NK-92 treated with Interleukin-12 subunit alpha and Interleukin-12 subunit beta, amount 100 ng/mL, for 24 hours (cell line): ENCODE results near the gene LPIN1.
"Not testable (repeated sequence)": the region's sequence is repeated elsewhere in the genome, so short reads cannot be mapped to it uniquely, and the experiment has no call there.

ENCODE experiments used
- DNase-seq: peaks from one replicate; lab custom pipeline; 2025; lab: John Stamatoyannopoulos, UW

The LPIN1 gene

DNA sequence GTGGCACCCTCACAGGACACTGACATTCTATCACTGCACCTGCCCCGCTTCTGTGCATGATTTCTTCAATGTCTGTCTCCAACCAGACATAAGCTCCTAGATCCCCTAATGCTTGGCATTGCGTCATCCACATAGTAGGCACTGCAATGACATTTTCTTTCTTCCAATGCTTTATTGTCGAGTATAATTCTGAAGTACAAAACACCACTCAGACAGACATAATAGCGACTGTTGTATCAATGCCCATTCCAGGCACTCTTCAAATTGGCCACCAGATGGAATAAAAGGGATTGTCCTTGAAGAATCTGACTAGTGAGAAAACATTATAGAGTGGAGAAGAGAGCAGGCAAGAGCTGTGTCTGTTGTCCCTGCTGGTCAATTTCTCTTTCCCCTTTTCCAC is 89.0 kb downstream of the LPIN1 start:
- no peak for DNase-seq

DNA sequence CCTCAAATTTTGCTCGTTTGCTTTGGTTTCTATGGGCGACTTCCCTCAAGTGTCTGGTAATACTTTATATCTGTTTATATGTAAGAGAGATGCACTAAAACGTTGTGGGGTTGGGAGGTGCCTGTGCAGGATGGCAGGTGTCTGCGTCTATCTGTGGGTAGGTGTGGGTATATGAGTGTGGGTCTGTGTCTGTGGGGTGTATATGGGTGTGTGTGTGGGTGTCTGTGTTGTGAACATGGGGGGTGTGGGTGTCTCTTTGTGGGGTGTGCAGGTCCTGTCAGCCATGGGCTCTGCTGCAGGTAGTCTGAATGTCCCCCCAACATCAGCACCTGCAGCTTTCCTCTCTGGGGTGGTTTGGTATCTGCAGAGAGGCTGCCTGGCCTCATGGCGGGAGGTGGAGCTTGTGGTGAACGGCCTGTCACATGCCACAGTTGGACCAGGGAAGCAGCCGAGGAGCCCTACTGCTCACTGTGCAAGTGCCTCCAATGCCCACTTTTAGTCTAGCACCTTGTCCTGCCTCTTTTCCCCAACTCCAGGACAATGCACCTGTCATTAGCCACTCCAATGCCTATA is 90.3 kb downstream of the LPIN1 start:
- DNase-seq: no peak

DNA sequence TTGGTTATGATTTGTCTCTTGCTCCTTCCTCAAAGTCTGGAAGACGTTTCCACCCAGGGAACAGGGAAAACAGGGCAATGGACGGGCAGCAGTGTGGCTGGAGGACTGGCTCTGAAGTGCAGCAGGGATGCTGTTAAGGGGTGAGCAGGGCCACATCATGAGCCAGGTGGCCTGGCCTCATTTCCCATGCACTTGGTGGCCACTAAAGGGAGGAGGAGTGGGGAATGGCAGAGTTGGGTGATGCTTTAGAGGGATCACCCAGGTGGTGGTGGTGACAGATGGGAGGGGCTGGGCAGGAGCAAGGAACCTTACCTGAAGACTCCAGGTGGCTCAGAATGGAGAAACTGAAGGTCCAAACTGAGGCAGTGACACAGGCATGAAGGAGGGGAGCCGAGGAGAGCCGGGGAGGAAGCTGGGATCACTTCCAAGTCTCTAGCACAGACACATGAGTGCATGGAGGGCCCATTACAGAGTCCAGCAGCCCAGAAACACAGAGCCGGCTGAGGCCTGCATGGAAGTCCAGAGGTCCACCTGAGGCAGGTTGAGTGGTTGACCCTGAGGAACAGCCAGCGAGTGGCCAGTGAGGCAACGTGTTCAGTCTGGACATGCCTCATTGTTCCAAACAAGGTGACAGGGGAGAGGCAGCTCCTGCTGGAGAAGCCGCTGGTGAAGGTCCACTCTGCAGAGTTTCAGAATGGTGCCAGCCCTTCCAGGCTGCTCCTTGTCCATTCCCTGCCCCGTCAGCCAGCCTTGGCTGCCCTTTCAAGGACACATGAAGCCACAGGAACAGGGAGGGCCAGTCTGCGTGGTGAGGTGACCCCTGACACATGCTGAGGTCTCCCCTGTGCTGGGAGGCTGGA is 91.7 kb downstream of the LPIN1 start:
- no peak for DNase-seq

DNA sequence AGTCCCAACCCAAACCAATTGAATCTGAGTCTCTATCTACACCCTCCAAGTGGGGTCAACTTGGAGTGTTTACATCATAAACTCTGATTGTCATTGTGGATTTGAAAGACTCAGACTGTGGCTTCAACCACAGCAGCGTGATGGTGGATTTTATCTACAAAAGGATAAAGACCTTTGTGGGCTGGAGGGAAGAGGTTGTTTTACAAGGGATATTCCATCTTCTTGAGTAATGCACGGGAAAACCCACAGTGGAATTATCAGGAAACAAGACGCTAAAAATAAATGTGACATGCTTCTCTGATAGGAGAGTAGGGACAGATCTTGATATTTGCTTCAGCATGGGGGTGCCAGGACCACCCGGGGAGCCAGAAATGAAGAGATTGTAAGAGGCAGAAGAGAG is 93.5 kb downstream of the LPIN1 start:
- no peak for DNase-seq

DNA sequence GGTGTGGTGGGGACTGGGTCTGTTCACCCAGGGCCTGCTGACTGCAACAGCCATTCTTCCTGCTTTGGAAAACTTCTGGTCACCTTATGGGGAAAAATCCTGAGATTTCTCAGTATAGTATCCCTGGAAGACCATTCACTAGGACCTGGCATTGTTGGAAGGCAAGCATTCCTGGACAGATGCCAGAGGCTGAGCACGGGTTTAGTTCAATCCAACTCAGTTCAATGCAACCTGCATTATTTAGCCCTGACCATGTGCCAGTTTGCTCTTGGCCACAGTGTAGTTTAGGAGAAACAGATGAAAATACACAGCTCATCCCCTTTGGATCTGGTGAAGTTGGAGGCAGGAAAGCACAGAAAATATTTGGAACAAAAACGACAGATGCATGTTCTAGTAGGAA is 95.9 kb downstream of the LPIN1 start:
- no peak for DNase-seq

DNA sequence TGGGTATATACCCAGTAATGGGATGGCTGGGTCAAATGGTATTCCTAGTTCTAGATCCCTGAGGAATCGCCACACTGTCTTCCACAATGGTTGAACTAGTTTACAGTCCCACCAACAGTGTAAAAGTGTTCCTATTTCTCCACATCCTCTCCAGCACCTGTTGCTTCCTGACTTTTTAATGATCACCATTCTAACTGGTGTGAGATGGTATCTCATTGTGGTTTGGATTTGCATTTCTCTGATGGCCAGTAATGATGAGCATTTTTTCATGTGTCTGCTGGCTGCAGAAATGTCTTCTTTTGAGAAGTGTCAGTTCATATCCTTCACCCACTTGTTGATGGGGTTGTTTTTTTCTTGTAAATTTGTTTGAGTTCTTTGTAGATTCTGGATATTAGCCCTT is 98.4 kb downstream of the LPIN1 start:
- DNase-seq: not testable (repeated sequence)

DNA sequence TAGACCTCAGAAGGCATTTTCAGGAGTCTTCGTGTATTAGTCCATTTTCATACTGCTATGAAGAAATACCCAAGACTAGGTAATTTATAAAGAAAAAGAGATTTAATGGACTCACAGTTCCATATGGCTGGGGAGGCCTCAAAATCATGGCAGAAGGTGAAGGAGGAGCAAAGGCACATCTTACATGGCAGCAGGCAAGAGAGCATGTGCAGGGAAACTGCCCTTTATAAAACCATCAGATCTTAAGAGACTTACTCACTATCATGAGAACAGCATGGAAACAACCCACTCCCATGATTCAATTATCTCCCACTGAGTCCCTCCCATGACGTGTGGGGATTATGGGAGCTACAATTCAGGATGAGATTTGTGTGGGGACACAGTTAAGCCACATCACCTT is 101.5 kb downstream of the LPIN1 start:
- DNase-seq: not testable (repeated sequence)

DNA sequence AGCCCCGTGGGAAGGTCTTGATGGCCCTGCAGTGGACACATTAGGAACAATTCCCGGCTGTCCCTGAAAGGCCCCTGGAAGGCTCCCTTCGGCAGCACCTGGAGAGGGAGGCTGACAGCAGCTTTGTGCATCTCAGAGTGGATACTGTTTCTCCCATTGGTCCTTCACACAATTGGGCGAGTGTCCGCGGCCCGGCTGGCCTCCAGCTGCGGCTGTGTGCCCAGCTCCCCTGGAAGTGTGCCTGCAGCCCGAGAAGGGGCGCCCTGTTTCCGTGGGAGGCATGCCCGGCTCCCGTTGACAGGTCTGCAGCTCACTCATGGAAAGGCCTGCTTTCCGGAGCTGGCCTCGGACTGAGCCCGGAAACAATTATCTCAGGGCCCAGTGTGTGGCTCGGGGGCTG is 103.7 kb downstream of the LPIN1 start:
- no peak for DNase-seq

DNA sequence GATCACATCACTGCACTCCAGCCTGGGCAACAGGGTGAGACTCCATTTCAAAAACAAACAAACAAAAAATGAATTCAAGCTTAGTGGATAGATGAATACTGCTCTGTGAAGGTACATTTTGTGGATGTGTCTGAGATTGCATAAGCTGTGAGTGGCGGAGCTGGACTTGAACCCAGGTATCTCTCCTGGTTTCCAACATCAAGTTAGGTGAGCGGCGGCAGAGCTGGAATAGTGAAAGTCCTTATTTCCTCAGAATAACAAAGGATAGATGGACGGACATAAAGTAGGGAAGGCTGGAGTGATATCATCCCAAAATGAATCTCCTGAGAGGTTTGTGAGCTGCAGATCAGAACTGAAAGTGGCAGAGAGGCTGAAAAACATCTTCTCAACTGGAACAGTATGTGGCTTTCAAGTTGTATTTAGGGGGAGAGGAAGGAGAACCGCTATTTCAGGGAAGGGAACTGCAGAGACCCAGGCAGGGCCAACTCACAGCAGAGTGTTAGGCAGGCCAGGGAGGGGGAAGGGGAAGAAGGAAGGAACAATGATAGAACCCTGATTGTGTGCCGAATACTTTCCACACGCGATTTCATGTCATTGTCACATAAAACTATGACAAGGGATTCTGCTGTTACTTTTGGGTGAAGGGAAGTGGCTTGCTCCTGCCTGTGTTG is 106.2 kb downstream of the LPIN1 start:
- no peak for DNase-seq

DNA sequence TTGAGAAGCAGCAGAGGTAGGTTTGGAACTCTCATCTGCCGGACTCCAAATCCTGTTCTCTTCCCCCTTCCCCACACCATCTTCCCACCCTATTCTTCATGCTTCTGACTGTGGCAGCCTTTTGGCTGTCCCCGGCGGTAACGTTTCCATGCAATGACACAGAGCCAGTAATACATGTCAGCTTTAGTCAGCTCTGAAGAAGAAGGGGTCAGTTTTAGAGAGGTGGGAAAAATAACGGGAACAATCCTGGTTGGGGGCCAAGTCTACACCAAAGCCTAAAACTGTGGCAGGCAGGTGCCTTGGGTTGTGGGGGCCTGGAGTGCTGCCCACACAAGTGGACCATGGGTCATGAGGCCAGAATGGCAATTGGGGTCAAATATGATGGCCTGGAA is 106.8 kb downstream of the LPIN1 start:
- no peak for DNase-seq

DNA sequence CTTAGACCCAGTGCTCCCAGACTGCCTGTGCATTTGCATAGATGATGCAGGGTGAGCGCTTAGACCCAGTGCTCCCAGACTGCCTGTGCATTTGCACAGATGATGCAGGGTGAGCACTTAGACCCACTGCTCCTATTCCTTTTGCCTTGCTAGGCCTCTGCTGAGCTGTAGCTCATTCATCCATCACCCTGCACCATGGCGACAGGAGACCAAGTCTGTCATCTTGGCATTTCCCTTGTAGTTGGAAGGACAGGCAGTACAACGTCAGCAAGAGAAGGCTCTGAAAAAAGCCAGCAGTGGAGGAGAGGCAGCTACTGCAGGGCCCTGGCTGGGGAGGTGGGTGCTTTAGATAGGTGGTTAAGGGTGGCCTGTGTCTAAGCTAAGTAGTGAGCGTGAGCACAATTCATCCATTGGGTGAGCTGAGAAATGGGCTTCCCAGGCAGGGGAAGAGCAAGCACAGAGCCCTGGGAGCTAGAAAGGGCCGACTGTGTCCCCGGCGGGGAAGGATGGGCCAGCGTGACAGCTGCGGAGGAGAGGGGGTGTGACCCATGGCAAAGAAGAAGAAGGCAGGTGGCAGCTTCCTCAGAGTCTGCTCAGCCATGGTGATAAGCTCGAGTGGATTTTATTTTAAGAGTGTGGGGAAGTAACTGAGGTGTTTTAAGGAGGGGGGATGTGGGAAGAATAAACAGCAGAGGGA is 108.8 kb downstream of the LPIN1 start:
- DNase-seq: no peak

DNA sequence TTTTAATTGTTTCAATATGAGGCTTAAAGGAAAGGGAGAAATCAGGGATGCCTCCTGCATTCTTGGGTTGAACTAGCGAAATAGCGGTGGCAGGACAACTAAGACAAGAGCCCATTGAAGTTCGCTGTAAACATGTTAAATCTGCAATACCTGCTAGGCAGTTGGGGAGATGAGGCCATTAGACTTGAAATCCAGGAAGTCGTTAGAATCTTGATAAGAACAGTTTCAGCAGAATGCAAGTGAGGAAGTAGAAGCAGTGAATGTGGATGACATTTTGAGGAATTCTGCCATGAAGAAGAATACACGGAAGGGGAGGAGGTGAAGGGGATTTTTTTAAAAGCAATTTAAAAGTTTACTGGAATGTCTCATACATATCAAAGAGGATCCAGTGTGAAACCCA is 109.7 kb downstream of the LPIN1 start:
- no peak for DNase-seq

DNA sequence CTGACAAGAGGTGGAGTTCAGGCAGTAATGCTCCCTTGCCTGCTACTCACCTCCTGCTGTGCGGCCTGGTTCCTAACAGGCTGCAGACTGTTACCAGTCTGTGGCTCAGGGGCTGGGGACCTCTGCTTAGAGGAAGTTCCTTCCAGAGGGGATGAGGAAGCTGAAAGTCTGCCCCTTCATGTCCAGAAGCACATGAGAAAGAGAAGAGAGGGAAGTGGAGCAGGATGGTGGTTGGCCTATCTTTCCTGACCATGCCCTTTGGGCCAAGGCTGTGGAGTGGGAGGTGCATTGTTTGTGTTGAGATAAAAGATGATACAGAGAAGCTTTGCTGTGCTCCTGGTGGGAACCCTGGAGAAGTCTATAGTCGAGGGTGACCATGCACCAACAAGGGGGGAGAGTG is 112.5 kb downstream of the LPIN1 start:
- DNase-seq: no peak

DNA sequence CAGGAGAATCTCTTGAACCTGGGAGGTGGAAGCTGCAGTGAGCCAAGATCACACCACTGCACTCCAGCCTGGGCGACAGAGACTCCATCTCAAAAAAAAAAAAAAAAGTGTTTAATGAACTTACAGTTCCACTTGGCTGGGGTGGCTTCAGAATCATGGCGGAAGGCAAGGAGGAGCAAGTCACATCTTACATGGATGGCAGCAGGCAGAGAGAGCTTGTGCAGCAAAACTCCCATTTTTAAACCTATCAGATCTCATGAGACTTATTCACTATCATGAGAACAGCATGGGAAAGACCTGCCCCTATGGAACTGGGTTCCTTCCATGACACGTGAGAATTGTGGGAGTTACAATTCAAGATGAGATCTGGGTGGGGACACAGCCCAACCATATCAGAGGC is 113.5 kb downstream of the LPIN1 start:
- not testable (repeated sequence) for DNase-seq

DNA sequence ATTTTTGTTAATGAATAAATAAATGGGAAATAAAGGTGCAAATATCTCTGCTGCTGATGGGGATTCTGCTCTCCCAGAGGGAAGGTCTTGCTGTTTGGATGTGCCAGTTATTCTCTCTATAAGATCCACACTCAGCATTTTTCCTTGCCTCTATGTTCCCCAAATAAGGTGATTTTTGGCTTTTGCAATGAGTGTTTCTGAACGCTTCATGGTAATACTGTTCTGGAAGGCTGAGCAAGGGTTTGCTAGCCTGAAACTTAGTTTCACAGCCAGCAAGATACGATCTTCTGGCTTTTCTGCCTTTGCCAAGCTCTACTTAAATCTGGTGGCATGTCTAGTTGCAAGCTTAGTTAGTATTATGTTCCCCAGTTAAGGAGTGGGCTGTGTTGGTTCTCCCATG is 114.6 kb downstream of the LPIN1 start:
- DNase-seq: no peak

DNA sequence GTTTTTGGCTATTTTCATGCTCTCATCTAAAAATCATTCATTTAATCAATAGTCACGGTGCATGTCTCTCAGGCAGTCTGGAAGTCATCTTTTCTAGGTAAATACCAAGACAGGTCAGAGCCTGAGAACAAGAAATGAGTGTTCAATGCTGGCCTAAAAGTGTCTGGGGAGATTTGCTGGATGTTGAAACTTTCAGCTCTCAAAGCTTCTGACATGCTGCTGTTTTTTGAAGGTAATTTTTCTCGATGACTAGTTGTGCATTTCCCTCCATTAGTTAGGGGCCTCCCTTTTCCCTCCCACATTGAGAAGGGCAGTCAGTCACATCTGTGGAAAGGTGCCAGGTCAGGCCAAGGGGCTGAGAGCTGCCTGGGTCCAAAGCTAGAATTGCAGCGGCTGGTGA is 115.6 kb downstream of the LPIN1 start:
- no peak for DNase-seq

DNA sequence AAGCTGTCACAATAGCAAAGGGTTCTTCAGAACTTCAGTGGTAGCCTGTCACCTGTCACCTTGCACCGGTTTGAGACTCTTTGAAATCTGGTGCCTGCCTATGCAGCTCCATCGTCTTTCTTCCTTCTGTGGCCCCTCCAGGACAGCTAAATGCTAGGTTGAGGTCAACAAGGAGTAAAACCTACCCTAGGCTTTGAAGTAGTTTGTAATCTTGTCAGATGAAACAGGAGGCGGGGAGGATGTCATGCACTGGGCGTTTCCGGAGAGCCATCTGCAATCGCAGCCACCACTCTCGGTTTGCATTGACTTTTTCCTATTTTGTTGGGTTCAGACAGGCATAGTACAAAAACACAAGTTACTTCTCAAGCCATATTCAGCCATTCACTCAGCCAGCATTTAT is 116.7 kb downstream of the LPIN1 start:
- no peak for DNase-seq

DNA sequence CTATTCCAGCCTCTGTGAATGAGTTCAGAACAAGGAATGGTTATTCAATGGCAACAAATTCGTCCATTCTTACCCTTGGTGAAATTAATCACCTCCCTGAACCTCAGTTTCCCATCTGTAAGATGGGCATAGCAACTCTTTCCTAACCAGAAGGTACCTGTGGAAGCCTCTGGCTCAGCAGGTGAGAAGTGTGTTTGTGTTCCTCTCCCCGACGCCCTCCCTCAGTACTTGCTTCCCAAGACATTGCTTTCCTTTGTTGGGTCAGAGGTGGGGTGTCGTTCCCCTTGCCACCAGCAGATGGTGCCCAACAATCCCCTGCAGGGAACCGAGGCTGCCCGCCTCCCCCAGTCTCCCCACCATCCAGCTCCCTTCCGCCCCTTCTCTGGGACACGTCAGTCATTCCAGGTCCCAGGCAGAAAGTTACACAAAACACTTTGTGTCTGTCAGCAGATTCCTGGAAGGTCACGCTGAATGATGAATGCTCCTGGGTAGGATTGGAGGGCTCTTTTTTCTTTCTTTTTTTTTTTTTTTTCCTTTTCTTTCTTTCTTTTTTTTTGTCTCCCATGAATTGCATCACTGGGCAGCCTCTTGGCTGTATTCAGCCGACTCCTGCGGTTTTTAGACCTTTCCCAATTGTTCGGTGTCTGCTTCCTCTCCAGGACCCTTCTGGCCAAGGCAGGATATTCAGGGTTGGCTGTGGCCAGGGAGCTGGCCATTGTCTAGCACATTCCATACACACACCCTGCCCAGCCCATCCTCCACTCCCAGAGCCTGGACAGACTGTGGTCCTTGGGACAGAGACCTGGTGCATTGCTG is 117.3 kb downstream of the LPIN1 start:
- peak; percentile 45 for DNase-seq

DNA sequence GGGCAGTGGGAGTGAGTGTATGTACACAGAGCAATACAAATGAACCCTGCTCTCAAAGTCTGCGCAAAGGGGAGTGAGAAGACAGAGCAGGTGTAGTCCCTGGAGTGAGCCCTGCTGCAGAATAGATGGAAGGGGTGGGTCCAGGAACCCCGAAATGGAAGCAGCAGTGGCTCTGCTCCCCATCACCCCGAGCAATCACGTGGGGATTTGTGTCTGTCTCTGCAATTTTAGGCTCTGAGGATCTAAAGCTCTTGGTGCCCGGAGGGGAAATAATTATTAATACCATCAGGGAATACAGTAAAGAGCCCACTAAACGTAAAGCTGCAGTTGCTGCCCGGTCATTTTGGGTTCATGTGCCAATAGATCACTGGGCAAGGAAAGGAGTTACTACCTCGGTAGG is 118.3 kb downstream of the LPIN1 start:
- no peak for DNase-seq

DNA sequence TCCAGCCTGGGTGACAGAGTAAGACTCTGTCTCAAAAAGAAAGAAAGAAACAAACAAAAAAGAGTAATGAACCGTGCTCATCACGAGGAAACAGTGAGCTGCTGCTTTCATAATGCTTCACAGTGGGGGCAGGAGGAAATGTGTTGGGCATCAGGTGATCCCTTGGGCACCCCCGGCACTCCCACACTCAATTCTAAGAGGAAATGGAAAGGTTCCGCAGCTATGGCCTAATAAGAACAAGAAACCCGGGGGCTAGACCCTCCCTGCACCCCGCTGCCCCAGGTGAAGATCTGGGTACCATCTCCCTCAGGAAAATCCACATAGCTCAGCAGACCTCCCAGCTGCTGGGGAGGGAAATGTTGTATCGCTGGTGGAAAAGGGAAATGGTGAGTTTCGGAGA is 118.9 kb downstream of the LPIN1 start:
- DNase-seq: no peak

DNA sequence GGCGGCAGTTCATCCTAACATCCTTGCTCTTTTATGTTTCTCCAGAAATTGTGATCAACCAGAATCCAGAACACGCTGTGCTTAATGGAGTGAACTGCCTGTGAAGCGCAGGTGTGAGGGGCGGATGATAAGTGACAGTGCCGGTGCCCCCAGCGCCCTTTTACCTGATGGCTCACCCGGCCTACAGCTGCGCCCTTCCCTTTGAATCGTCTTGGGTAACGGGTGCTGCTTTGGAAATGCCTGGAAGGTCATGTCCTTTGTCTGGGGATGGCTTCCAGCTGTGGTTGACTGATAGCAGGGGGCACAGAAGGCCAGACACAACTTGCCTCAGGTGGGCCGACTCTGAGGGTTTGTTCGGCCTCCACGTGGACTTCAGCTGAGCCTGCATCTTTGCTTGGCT is 119.4 kb downstream of the LPIN1 start:
- DNase-seq: no peak
